ENCODE measurements around the gene MLH1. TPM values are rescaled to one million over a fixed set of nuclear protein-coding genes. Genes with fewer than 3 reads are reported as not detected.

Gene MLH1
- total and polyA plus RNA-seq, 2 of the 8 experiments (the other 6 are each of a cell fraction or from before 2014, with no cell fraction given), result 36.4 to 47.3 TPM

GRCh38 chr3:37029111-37029510, 35.8 kb downstream of the MLH1 start:
- no peak overlapping the region for H4K91ac ChIP-seq (replicated peaks; ENCODE audit: insufficient read length, low read length)
- H2AK5ac ChIP-seq (ENCODE audit: low read depth, low read length), result no peak overlapping the region
- no peak overlapping the region for H3K56ac ChIP-seq (replicated peaks; ENCODE audit: insufficient read length, low read depth, low read length)
- H2BK120ac ChIP-seq (replicated peaks; ENCODE audit: low read depth, low read length), result no peak overlapping the region
- H3K9ac ChIP-seq (replicated peaks in 1 of 4; ENCODE audit: extremely low read depth in 1 of 4, low read depth in 3 of 4, low read length in 3 of 4), result no peak overlapping the region
- TF ChIP-seq POLR2AphosphoS5 (IDR thresholded peaks at IDR 0.05; ENCODE audit: low read depth, low read length) (no peak), TCF12 (IDR thresholded peaks at IDR 0.05; ENCODE audit: low read depth, low read length) (no peak), E2F6 (IDR thresholded peaks at IDR 0.05) (no peak)
- H4K20me1 ChIP-seq (replicated peaks in 1 of 2; ENCODE audit: control insufficient read depth in 1 of 2, insufficient read depth in 2 of 2, low read length in 2 of 2), result no peaks in the 10 kb centered on the region
- no peak overlapping the region for H3K4me2 ChIP-seq (ENCODE audit: insufficient read depth in 1 of 2, low read depth in 2 of 2, low read length in 2 of 2)
- POLR2A ChIA-PET (ENCODE audit: partially characterized antibody), result interaction anchor here (0.6 to 1.5 kb wide), 4 partner anchors 9 to 96 kb away, joined by 3 read pairs; no protein-coding TSS in a partner anchor
- H3K18ac ChIP-seq (ENCODE audit: extremely low read depth, low read length), result no peak overlapping the region
- no peaks in the 10 kb centered on the region for H3K4me1 ChIP-seq (replicated peaks in 1 of 4; ENCODE audit: control insufficient read depth in 3 of 4, insufficient read depth in 4 of 4, low read length in 3 of 4)
- H2BK20ac ChIP-seq (ENCODE audit: low read length), result no peak overlapping the region
- no peaks in the 10 kb centered on the region for H3K9me3 ChIP-seq (ENCODE audit: insufficient read depth in 2 of 2, low read depth in 1 of 2, low read length in 1 of 2)
- no peak overlapping the region for H2BK5ac ChIP-seq (ENCODE audit: low read depth, low read length)
- H3K23me2 ChIP-seq (ENCODE audit: low read depth, low read length), result no peaks in the 10 kb centered on the region
- H4K8ac ChIP-seq (ENCODE audit: extremely low read depth, insufficient read depth, low read length), result no peak overlapping the region
- no peak overlapping the region for H3K27ac ChIP-seq (ENCODE audit: low read depth, low read length)
- WGBS, 2 experiments (ENCODE audit: extremely low coverage in 1 of 2, insufficient coverage in 1 of 2, insufficient read length in 1 of 2, insufficient replicate concordance in 2 of 2, low coverage in 1 of 2, low lambda C conversion rate in 2 of 2, missing lambda C conversion rate in 1 of 2), result 89% methylated on average over 1 of the region's 1 CpG; no CpG with 5 or more reads in 1 of the 2 experiments
- no peak overlapping the region for H3K14ac ChIP-seq (ENCODE audit: insufficient read length)
- H2BK12ac ChIP-seq (ENCODE audit: low read depth, low read length), result no peak overlapping the region
- peaks cover 6% of the 10 kb centered on the region; the same call in 1 of the 2 replicates for H3K79me1 ChIP-seq (ENCODE audit: low read depth, low read length)
- DNase-seq (ENCODE audit: low read depth in 1 of 2, low spot score in 2 of 2), result no peak
- no peaks in the 10 kb centered on the region for H3K27me3 ChIP-seq (replicated peaks in 1 of 4; ENCODE audit: control insufficient read depth in 3 of 4, extremely low read depth in 1 of 4, insufficient read depth in 3 of 4, low read length in 3 of 4)
- no peak for FAIRE-seq
- no peak overlapping the region for H3K23ac ChIP-seq (ENCODE audit: insufficient read length)
- no peak overlapping the region for H3K4me3 ChIP-seq (ENCODE audit: extremely low read depth in 1 of 4, insufficient read depth in 2 of 4, low read depth in 3 of 4, low read length in 4 of 4)
- no peak overlapping the region for H2BK15ac ChIP-seq (ENCODE audit: low read length)
- CTCF ChIA-PET (ENCODE audit: partially characterized antibody), result interaction anchor here (0.6 to 0.9 kb wide), 3 partner anchors 74 to 1175 kb away, joined by 3 read pairs; no protein-coding TSS in a partner anchor
- H2AFZ ChIP-seq (ENCODE audit: low read length), result no peak overlapping the region
- no peaks in the 10 kb centered on the region for H3K79me2 ChIP-seq (ENCODE audit: control insufficient read depth in 1 of 2, insufficient read depth in 2 of 2, low read length in 2 of 2)
- H4K5ac ChIP-seq (ENCODE audit: insufficient read length, low read depth, low read length), result no peak overlapping the region
- H3K4ac ChIP-seq (replicated peaks; ENCODE audit: insufficient read length, low read depth, low read length), result no peak overlapping the region
- H3K36me3 ChIP-seq (ENCODE audit: control insufficient read depth in 2 of 4, insufficient read depth in 4 of 4, low read length in 3 of 4), result peaks cover 17 to 74% (median 40%) of the 10 kb centered on the region in 4 experiments; a peak in 7 of 8 replicates

All from H1 (cell line).